GM12891 (cell line): ENCODE results near the gene LIMS2.

Experiments used
- PAX5 ChIP-seq: IDR thresholded peaks from 2 replicates; pipeline ENCODE4 v1.6.1; 2011; ENCODE audit warnings: low read length, moderate library complexity, mild to moderate bottlenecking; ENCODE audit not compliant: insufficient read depth, severe bottlenecking
- POLR2A ChIP-seq: IDR thresholded peaks from 2 replicates; pipeline ENCODE4 v1.6.1; 2011; ENCODE audit warnings: low read depth, low read length, control low read depth
- POLR2AphosphoS5 ChIP-seq: IDR thresholded peaks from 2 replicates; pipeline ENCODE4 v1.6.1; 2011; ENCODE audit warnings: low read depth, low read length, control low read depth

DNA sequence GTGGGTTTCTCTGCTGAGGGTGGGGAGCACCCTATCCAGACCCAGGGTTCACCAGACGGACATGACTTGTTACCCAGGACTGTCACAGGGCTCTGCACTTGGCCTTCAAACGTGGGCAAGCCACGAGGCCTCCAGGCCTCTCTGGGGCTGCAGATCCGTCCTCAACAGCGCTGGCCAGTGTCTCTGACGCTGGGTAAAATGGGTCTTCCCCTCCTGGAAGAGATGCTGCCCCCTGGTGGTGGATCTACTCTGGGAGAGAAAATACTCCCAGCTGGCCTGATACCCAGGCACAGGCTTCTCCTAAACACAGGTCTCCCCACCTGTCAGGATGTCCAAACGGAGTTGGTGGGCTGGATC is 25.7 kb downstream of the LIMS2 start:
- TF ChIP-seq POLR2A (no peak), POLR2AphosphoS5 (no peak), PAX5 (no peak)
